Measurements from ENCODE around the gene PRKCE. TPM values are rescaled to one million over a fixed set of nuclear protein-coding genes. Genes with fewer than 3 reads are reported as not detected.

The PRKCE gene
- total RNA-seq, 1 experiment from 2014 or later: 14.0 TPM

DNA sequence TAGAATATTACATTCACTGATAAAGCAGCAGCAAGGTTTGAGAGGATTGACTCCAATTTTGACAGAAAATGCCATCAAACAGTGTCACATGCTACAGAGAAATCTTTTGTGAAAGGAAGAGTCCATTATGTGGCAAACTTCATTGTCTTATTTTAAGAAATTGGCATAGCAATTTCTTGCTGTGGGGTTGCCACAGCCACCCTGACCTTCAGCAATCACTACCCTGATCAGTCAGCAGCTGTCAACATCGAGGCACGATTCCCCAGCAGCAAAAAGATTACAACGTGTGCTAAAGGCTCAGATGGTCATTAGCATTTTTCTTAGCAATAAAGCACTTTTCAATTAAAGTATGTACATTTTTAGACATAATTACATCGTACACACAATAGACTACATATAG is 74.7 kb downstream of the PRKCE start:
- Histone ChIP-seq H3K27ac (ENCODE audit: low read length) (no peak overlapping the region), H3K4me3 (ENCODE audit: low read depth in 2 of 2, low read length in 2 of 2) (no peak overlapping the region), H3K36me3 (ENCODE audit: control insufficient read depth, insufficient read depth, low read length) (no peaks in the 10 kb centered on the region), H3K9me3 (ENCODE audit: control insufficient read depth, insufficient read depth, low read depth, low read length) (no peaks in the 10 kb centered on the region), H3K4me1 (ENCODE audit: control insufficient read depth, insufficient read depth, low read length) (no peaks in the 10 kb centered on the region), H3K27me3 (ENCODE audit: control insufficient read depth, insufficient read depth, low read length) (no peaks in the 10 kb centered on the region)
- ATAC-seq (no peak), DNase-seq (ENCODE audit: low read depth, low spot score) (no peak)
- intact Hi-C loops (cut with micrococcal nuclease; ENCODE audit: unreplicated experiment): no loop called here
- POLR2A ChIA-PET: interaction anchor here (0.7 kb wide), 1 partner anchor 745 kb away, joined by 4 read pairs; no protein-coding TSS in a partner anchor
- in situ Hi-C loops (cut with HindIII; ENCODE audit: low pct_unique_long_range_greater_than_20kb, low sequenced_read_pairs): no loop called here
- CTCF ChIA-PET: no interaction called here
- BruUV-seq (replicated peaks): no TSS peak
- TF ChIP-seq, protein P1, sequence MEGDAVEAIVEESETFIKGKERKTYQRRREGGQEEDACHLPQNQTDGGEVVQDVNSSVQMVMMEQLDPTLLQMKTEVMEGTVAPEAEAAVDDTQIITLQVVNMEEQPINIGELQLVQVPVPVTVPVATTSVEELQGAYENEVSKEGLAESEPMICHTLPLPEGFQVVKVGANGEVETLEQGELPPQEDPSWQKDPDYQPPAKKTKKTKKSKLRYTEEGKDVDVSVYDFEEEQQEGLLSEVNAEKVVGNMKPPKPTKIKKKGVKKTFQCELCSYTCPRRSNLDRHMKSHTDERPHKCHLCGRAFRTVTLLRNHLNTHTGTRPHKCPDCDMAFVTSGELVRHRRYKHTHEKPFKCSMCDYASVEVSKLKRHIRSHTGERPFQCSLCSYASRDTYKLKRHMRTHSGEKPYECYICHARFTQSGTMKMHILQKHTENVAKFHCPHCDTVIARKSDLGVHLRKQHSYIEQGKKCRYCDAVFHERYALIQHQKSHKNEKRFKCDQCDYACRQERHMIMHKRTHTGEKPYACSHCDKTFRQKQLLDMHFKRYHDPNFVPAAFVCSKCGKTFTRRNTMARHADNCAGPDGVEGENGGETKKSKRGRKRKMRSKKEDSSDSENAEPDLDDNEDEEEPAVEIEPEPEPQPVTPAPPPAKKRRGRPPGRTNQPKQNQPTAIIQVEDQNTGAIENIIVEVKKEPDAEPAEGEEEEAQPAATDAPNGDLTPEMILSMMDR (IDR thresholded peaks at IDR 0.05): no peak
- no peak for TF ChIP-seq SIN3A (IDR thresholded peaks at IDR 0.05; ENCODE audit: borderline replicate concordance, insufficient read depth, low read depth, low read length)
- TF ChIP-seq TCF7L2 (IDR thresholded peaks at IDR 0.05; ENCODE audit: low read depth, low read length): no peak
- TF ChIP-seq POLR2AphosphoS5 (IDR thresholded peaks at IDR 0.05; ENCODE audit: low read depth, low read length): no peak
- TF ChIP-seq, protein P2, sequence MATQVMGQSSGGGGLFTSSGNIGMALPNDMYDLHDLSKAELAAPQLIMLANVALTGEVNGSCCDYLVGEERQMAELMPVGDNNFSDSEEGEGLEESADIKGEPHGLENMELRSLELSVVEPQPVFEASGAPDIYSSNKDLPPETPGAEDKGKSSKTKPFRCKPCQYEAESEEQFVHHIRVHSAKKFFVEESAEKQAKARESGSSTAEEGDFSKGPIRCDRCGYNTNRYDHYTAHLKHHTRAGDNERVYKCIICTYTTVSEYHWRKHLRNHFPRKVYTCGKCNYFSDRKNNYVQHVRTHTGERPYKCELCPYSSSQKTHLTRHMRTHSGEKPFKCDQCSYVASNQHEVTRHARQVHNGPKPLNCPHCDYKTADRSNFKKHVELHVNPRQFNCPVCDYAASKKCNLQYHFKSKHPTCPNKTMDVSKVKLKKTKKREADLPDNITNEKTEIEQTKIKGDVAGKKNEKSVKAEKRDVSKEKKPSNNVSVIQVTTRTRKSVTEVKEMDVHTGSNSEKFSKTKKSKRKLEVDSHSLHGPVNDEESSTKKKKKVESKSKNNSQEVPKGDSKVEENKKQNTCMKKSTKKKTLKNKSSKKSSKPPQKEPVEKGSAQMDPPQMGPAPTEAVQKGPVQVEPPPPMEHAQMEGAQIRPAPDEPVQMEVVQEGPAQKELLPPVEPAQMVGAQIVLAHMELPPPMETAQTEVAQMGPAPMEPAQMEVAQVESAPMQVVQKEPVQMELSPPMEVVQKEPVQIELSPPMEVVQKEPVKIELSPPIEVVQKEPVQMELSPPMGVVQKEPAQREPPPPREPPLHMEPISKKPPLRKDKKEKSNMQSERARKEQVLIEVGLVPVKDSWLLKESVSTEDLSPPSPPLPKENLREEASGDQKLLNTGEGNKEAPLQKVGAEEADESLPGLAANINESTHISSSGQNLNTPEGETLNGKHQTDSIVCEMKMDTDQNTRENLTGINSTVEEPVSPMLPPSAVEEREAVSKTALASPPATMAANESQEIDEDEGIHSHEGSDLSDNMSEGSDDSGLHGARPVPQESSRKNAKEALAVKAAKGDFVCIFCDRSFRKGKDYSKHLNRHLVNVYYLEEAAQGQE (IDR thresholded peaks at IDR 0.05; ENCODE audit: insufficient read depth in 1 of 2, low read depth in 2 of 2, low read length in 1 of 2): no peak

DNA sequence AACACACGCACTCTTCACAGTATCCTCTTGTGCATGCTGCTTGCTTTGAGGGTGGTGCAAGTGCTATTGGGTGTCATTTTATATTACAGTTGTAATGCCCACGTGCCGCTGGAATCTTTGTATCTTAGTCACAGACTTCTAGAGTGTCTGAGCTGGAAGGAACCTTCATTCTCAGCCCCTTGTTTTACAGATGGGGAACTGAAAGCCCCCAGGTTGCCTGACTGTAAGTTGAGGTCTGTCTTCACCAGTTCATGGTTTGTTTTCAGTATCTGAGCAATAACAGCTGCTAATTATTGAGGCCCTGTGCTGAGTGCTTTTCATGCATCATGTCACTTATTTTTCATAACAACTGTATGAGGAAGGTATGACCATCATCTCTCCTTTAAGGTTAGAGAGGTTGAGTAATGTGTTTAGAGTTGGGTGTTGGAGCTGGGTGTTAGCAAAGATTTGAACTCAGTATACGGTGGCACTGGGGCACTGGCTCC is 77.0 kb downstream of the PRKCE start:
- TF ChIP-seq POLR2AphosphoS5 (IDR thresholded peaks at IDR 0.05; ENCODE audit: low read depth, low read length) (no peak), SIN3A (IDR thresholded peaks at IDR 0.05; ENCODE audit: borderline replicate concordance, insufficient read depth, low read depth, low read length) (no peak), TCF7L2 (IDR thresholded peaks at IDR 0.05; ENCODE audit: low read depth, low read length) (no peak)
- TF ChIP-seq, protein P2 (IDR thresholded peaks at IDR 0.05; ENCODE audit: insufficient read depth in 1 of 2, low read depth in 2 of 2, low read length in 1 of 2): no peak
- TF ChIP-seq, protein P1 (IDR thresholded peaks at IDR 0.05): no peak
- no peaks in the 10 kb centered on the region for H3K36me3 ChIP-seq (ENCODE audit: control insufficient read depth, insufficient read depth, low read length)
- intact Hi-C loops (cut with micrococcal nuclease; ENCODE audit: unreplicated experiment): no loop called here
- H3K4me1 ChIP-seq (ENCODE audit: control insufficient read depth, insufficient read depth, low read length): no peaks in the 10 kb centered on the region
- no peak for DNase-seq (ENCODE audit: low read depth, low spot score)
- H3K27ac ChIP-seq (ENCODE audit: low read length): no peak overlapping the region
- H3K9me3 ChIP-seq (ENCODE audit: control insufficient read depth, insufficient read depth, low read depth, low read length): no peaks in the 10 kb centered on the region
- BruUV-seq (replicated peaks): no TSS peak
- ChIA-PET CTCF (no interaction called here), POLR2A (no interaction called here)
- in situ Hi-C loops (cut with HindIII; ENCODE audit: low pct_unique_long_range_greater_than_20kb, low sequenced_read_pairs): no loop called here
- no peak for ATAC-seq
- H3K27me3 ChIP-seq (ENCODE audit: control insufficient read depth, insufficient read depth, low read length): no peaks in the 10 kb centered on the region
- no peak overlapping the region for H3K4me3 ChIP-seq (ENCODE audit: low read depth in 2 of 2, low read length in 2 of 2)
